Measurements from ENCODE around the gene GABRG3. TPM values are rescaled to one million over a fixed set of nuclear protein-coding genes. Genes with fewer than 3 reads are reported as not detected.
A peak's percentile ranks its signal among the peaks of the same experiment; 100 is the strongest.

The GABRG3 gene
- total RNA-seq, 4 donors from 2014 or later = 0.67 to 3.0 TPM; not detected in 2

GRCh38 chr15:27468151-27468591, 497.2 kb downstream of the GABRG3 start:
- WGBS, 2 donors = 71 to 78% methylated on average over 3 of the region's 3 CpGs
- Histone ChIP-seq H3K27me3 (no peaks in the 10 kb centered on the region), H3K9me3 (no peaks in the 10 kb centered on the region), H3K27ac (no peak overlapping the region), H3K4me3 (replicated peaks in 1 of 3) (no peak overlapping the region), H3K36me3 (no peaks in the 10 kb centered on the region), H3K4me1 (peaks cover 2 to 13% of the 10 kb centered on the region in 2 donors)
- TF ChIP-seq POLR2A (IDR thresholded peaks at IDR 0.05) (no peak), CTCF (IDR thresholded peaks at IDR 0.05) (no peak)
- DNase-seq = no peak
- intact Hi-C loops (cut with DNase I) = no loop called here

GRCh38 chr15:27473845-27474244, 502.9 kb downstream of the GABRG3 start:
- Histone ChIP-seq H3K27me3 (no peaks in the 10 kb centered on the region), H3K4me3 (replicated peaks in 1 of 3) (no peak overlapping the region), H3K27ac (no peak overlapping the region), H3K36me3 (no peaks in the 10 kb centered on the region), H3K4me1 (no peaks in the 10 kb centered on the region), H3K9me3 (no peaks in the 10 kb centered on the region)
- no peak for TF ChIP-seq CTCF (IDR thresholded peaks at IDR 0.05)
- no peak for TF ChIP-seq POLR2A (IDR thresholded peaks at IDR 0.05)
- intact Hi-C loops (cut with DNase I) = loop anchor here (10.0 kb wide), 1 partner anchor 59 kb away; no protein-coding TSS in a partner anchor
- DNase-seq = no peak
- 75 to 90% methylated on average over 1 of the region's 1 CpG for WGBS, 2 donors

DNA sequence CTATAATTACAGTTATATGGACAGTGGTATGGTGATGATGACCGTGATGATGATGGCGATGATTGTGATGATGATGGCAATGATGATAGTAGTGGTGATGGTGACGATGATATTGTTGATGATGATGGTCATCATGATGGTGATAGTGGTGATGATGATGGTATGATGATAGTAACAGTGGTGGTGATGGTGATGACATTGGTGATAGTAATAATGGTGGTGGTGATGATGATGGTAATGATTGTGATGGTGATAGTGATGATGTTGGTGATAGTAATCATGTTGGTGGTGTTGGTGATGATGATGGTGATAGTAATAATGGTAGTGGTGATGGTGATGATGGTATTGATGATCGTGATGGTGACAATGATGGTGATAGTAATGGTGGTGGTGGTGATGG, 504.4 kb downstream of the GABRG3 start:
- Histone ChIP-seq H3K9me3 (no peaks in the 10 kb centered on the region), H3K27me3 (no peaks in the 10 kb centered on the region), H3K4me3 (replicated peaks in 1 of 3) (no peak overlapping the region), H3K4me1 (no peaks in the 10 kb centered on the region), H3K36me3 (no peaks in the 10 kb centered on the region), H3K27ac (no peak overlapping the region)
- intact Hi-C loops (cut with DNase I) = loop anchor here (10.0 kb wide), 1 partner anchor 61 kb away; no protein-coding TSS in a partner anchor
- WGBS, 2 donors = 95 to 97% methylated on average over 4 of the region's 4 CpGs
- no peak for DNase-seq
- TF ChIP-seq CTCF (IDR thresholded peaks at IDR 0.05) = no peak
- TF ChIP-seq POLR2A (IDR thresholded peaks at IDR 0.05) = no peak

GRCh38 chr15:27479296-27480140, 508.5 kb downstream of the GABRG3 start:
- no peaks in the 10 kb centered on the region for H3K27me3 ChIP-seq
- TF ChIP-seq CTCF (IDR thresholded peaks at IDR 0.05) = no peak
- no peak for TF ChIP-seq POLR2A (IDR thresholded peaks at IDR 0.05)
- H3K9me3 ChIP-seq = no peaks in the 10 kb centered on the region
- no peak overlapping the region for H3K27ac ChIP-seq
- H3K4me3 ChIP-seq (replicated peaks in 1 of 3) = no peak overlapping the region
- H3K4me1 ChIP-seq = no peaks in the 10 kb centered on the region
- intact Hi-C loops (cut with DNase I) = loop anchor here (10.0 kb wide), 1 partner anchor 65 kb away; no protein-coding TSS in a partner anchor
- no peaks in the 10 kb centered on the region for H3K36me3 ChIP-seq
- DNase-seq = peak; percentile 47 to 56
- WGBS, 2 donors = 63 to 66% methylated on average over 4 of the region's 4 CpGs

GRCh38 chr15:27480141-27480530, 509.2 kb downstream of the GABRG3 start:
- H3K4me3 ChIP-seq (replicated peaks in 1 of 3) = no peak overlapping the region
- no peaks in the 10 kb centered on the region for H3K4me1 ChIP-seq
- H3K36me3 ChIP-seq = no peaks in the 10 kb centered on the region
- 83 to 97% methylated on average over 5 of the region's 5 CpGs for WGBS, 2 donors
- H3K9me3 ChIP-seq = no peaks in the 10 kb centered on the region
- H3K27me3 ChIP-seq = no peaks in the 10 kb centered on the region
- intact Hi-C loops (cut with DNase I) = no loop called here
- no peak for DNase-seq
- H3K27ac ChIP-seq = no peak overlapping the region
- TF ChIP-seq CTCF (IDR thresholded peaks at IDR 0.05) (no peak), POLR2A (IDR thresholded peaks at IDR 0.05) (no peak)
